ENCODE results near the gene HOXB2.

DNA sequence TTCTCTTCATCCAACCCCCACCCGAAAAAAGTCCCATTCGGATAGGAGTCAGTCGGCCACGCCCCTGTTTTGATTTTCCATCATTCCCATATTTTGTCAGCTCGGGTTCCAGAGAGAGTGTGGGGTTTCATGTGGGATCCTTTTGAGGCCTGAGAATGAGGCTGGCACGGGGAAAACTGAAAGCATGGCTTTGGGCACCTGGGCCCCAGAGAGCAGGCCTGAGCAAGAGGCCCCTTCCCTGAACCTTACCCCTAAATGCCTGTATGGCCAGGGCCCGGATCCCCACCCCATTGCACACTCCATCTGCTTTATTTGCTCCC lies 37.8 kb upstream of the HOXB2 start:
- TF ChIP-seq, protein P1, sequence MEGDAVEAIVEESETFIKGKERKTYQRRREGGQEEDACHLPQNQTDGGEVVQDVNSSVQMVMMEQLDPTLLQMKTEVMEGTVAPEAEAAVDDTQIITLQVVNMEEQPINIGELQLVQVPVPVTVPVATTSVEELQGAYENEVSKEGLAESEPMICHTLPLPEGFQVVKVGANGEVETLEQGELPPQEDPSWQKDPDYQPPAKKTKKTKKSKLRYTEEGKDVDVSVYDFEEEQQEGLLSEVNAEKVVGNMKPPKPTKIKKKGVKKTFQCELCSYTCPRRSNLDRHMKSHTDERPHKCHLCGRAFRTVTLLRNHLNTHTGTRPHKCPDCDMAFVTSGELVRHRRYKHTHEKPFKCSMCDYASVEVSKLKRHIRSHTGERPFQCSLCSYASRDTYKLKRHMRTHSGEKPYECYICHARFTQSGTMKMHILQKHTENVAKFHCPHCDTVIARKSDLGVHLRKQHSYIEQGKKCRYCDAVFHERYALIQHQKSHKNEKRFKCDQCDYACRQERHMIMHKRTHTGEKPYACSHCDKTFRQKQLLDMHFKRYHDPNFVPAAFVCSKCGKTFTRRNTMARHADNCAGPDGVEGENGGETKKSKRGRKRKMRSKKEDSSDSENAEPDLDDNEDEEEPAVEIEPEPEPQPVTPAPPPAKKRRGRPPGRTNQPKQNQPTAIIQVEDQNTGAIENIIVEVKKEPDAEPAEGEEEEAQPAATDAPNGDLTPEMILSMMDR (IDR thresholded peaks at IDR 0.05; ENCODE audit: low read length) = no peak
- TF ChIP-seq EZH2 (IDR thresholded peaks at IDR 0.05; ENCODE audit: borderline replicate concordance, low read length) = no peak
